Endothelial cell of coronary artery (primary cell): Measurements from ENCODE around the gene HDHD5. TPM values are rescaled to one million over a fixed set of nuclear protein-coding genes. Genes with fewer than 3 reads are reported as not detected.

Source experiments
- total RNA-seq: library from RNA; depleted of rRNA; stranded (reverse); fragments of >200 nt; gene quantifications from 2 replicates; pipeline ENCODE4 v1.2.3, GENCODE V29; 2014

Gene HDHD5
- total RNA-seq = 40.4 and 50.7 TPM in 2 replicates

GRCh38 chr22:17158568-17159503 lies at the start of gene HDHD5:
TSS of gene HDHD5 (minus strand) at chr22:17159277. CDS start at chr22:17159251, 26 bp downstream.

GRCh38 chr22:17121233-17122195 lies 37.6 kb downstream of the HDHD5 start, which contains the start of gene TMEM121B:
TSS of gene TMEM121B (minus strand) at chr22:17121360. CDS start at chr22:17121127, 233 bp downstream.

Other genes with a start within 250 kb of the HDHD5 start
- under 0.01 TPM in 1 of 2 replicates, not detected in the other for gene GAB4, start 151.1 kb downstream of the HDHD5 start, total RNA-seq
- 6.1 and 6.8 TPM in 2 replicates for gene IL17RA, start 74.3 kb downstream of the HDHD5 start, total RNA-seq
- gene TMEM121B, start 37.9 kb downstream of the HDHD5 start, total RNA-seq = 0.09 and 0.36 TPM in 2 replicates
- gene ADA2, start 60.2 kb upstream of the HDHD5 start, total RNA-seq = 1.6 and 2.6 TPM in 2 replicates
- 0.19 and 1.2 TPM in 2 replicates for gene CECR2, start 210.2 kb upstream of the HDHD5 start, total RNA-seq